Heart right ventricle (tissue), 16 donors: ENCODE data around the gene MRPS26. TPM values are rescaled to one million over a fixed set of nuclear protein-coding genes. Genes with fewer than 3 reads are reported as not detected.
A peak's percentile ranks its signal among the peaks of the same experiment; 100 is the strongest.
"Not testable (repeated sequence)": the region's sequence is repeated elsewhere in the genome, so short reads cannot be mapped to it uniquely, and the experiment has no call there.

Experiments
- ATAC-seq, 8 donors: fragments of 200-7000 bp; cut with Tn5 transposase; one replicate each; pipeline ENCODE4 v1.9.1; 2020; ENCODE audit warnings: mild to moderate bottlenecking in 8 of 8, moderate library complexity in 8 of 8, moderate number of reproducible peaks in 1 of 8
- DNase-seq, 2 donors: peaks; one replicate each; pipeline ENCODE4 v3.0.0-alpha.2; 2020
- H3K27ac ChIP-seq, 10 donors: fragments of 200-600 bp; sonication (generic) in 2 of 10; one replicate each; pipeline versions ENCODE4 v1.5.0 to v1.8.0; 2020 to 2022; ENCODE audit warnings: mild to moderate bottlenecking in 3 of 10
- H3K27me3 ChIP-seq, 7 donors: fragments of 200-600 bp; one replicate each; pipeline ENCODE4 v1.8.0; 2021 to 2022; ENCODE audit warnings: mild to moderate bottlenecking in 2 of 7
- H3K36me3 ChIP-seq, 9 donors: fragments of 200-600 bp; sonication (generic) in 1 of 9; one replicate each; pipeline versions ENCODE4 v1.5.0 to v1.8.0; 2020 to 2022; ENCODE audit warnings: mild to moderate bottlenecking in 2 of 9
- H3K4me1 ChIP-seq, 9 donors: fragments of 200-600 bp; sonication (generic) in 1 of 9; one replicate each; pipeline versions ENCODE4 v1.5.0 to v1.8.0; 2020 to 2022; ENCODE audit warnings: mild to moderate bottlenecking in 4 of 9
- H3K4me3 ChIP-seq, 10 donors: fragments of 200-600 bp; sonication (generic) in 2 of 10; one replicate each; pipeline versions ENCODE4 v1.5.0 to v1.8.0; 2020 to 2022; ENCODE audit warnings: mild to moderate bottlenecking in 7 of 10, moderate library complexity in 2 of 10
- H3K9me3 ChIP-seq, 11 donors: fragments of 200-600 bp in 10 of 11; sonication (generic) in 2 of 11; one replicate each; pipeline versions ENCODE4 v1.5.0 to v1.8.0; 2013 to 2022; ENCODE audit warnings: mild to moderate bottlenecking in 2 of 11, control low read depth in 1 of 11, moderate library complexity in 1 of 11
- CTCF ChIP-seq, 9 donors: fragments of 200-600 bp; sonication (generic) in 2 of 9; IDR thresholded peaks; one replicate each; pipeline versions ENCODE4 v1.5.0 to v1.8.0; 2021 to 2022; ENCODE audit warnings: antibody characterized with exemption in 9 of 9, mild to moderate bottlenecking in 5 of 9, moderate library complexity in 1 of 9
- WGBS, 2 donors: extraction: QIAGEN DNeasy Blood & Tissue Kit; methylation state at CpG; one replicate each; pipeline ENCODE4 v1.1.7; 2013; ENCODE audit warnings: inconsistent platforms in 1 of 2; 5-methylcytosine and 5-hydroxymethylcytosine counted together
- intact Hi-C, 10 donors: fragments of 100-400 bp; cut with DNase I; formaldehyde crosslinking; loops; one replicate each; pipeline versions ENCODE4 v1.11.1 to v1.14.2; 2022
- polyA plus RNA-seq, 2 donors: library from polyadenylated mRNA; stranded (reverse); fragments of 200-250 nt; gene quantifications; one replicate each; pipeline ENCODE4 v1.2.3, GENCODE V29; 2013
- total RNA-seq, 10 donors: library from RNA; stranded (reverse); fragmentation: NEBNext Ultra II Directional in 3 of 10; extraction: Animal tissue kit (Norgen Biotek cat#: 25700) in 3 of 10; gene quantifications; one replicate each; pipeline versions ENCODE4 v1.2.1 to v1.2.4, GENCODE V29; 2021 to 2023
- donor health status: Arrhythmogenic right ventricular cardiomyopathy.
- donor health status: ischemic (EF 13 %, LVEDD 7.1; RV severe dilation, severe dysfunction).
- donor health status: healthy with polysubstance abuse.
- donor health status: DM: no; HTN: yes; CAD: no.
- donor health status: DM: no; HTN: no; CAD: no.
- donor health status: ischemic (EF 25% LVEDD 6.9; RV normal size, moderate dysfunction).
- donor health status: ischemic (EF 25% LVEDD 5.7; RV mildly dilated, moderate dysfunction).
- donor health status: healthy.
- donor health status: DM: yes; HTN: yes; CAD: no.
- donor health status: Ischemic cardiomyopathy.
- donor health status: ischemic (EF 35%, LVEDD 5.7; RV mildly dilated, moderate dysfunction).
- donor health status: nonischemic (EF 11% LVEDD 7.7; RV severe dilation, severe dysfunction).
- donor health status: DM: yes; HTN: yes; CAD: no.
- donor health status: PGD.
- donor health status: ischemic (EF 29% LVEDD 5.4; RV normal size, mild dysfunction).
- donor health status: nonischemic (EF 23%, LVEDD 6.1; RV moderate dilation, normal function).

The MRPS26 gene
- total and polyA plus RNA-seq, 12 donors = 39.1 to 119 (median 52.4) TPM

- intact Hi-C loops = no loop called here
- Histone ChIP-seq H3K9me3 (no peaks in the 10 kb centered on the region), H3K4me1 (peaks cover 0 to 18% (median 10%) of the 10 kb centered on the region in 9 donors), H3K27ac (peak overlapping the region in 1 of 10 donors; percentile 56), H3K27me3 (peaks cover 0 to 40% (median 23%) of the 10 kb centered on the region in 7 donors), H3K36me3 (no peaks in the 10 kb centered on the region), H3K4me3 (peak overlapping the region in 9 of 10 donors; percentile 48 to 71 (median 60))
- 75 to 80% methylated on average over 16 of the region's 16 CpGs for WGBS, 2 donors
- DNase-seq = no peak
- no peak for TF ChIP-seq CTCF (IDR thresholded peaks at IDR 0.05)
- ATAC-seq = no peak
Observed at GRCh38 chr20:3071266-3071609, 25.4 kb downstream of the MRPS26 start.

GRCh38 chr20:3071610-3072529 lies 26.0 kb downstream of the MRPS26 start, which contains the start of gene OXT:
Gene OXT (plus strand): TSS chr20:3071620. CDS start chr20:3071656, 36 bp downstream.
- H3K27ac ChIP-seq = peak within 1 kb of the TSS in 4 of 10 donors; percentile 9 to 66 (median 42)
- intact Hi-C loops = no loop called here

GRCh38 chr20:3072530-3073250 lies 26.8 kb downstream of the MRPS26 start:
- no peak for TF ChIP-seq CTCF (IDR thresholded peaks at IDR 0.05)
- Histone ChIP-seq H3K9me3 (no peaks in the 10 kb centered on the region), H3K27ac (no peak overlapping the region), H3K27me3 (peaks cover 0 to 40% (median 23%) of the 10 kb centered on the region in 7 donors), H3K4me1 (peaks cover 0 to 21% (median 10%) of the 10 kb centered on the region in 9 donors), H3K4me3 (peak overlapping the region; percentile 35 to 71 (median 60)), H3K36me3 (no peaks in the 10 kb centered on the region)
- WGBS, 2 donors = 65 to 72% methylated on average over 20 to 22 of the region's 22 CpGs
- DNase-seq (no peak), ATAC-seq (peak in 2 of 8 donors; percentile 16 to 18)
- intact Hi-C loops = no loop called here

More at GRCh38 chr20:3071610-3072529, 26.0 kb downstream of the MRPS26 start, which contains the start of gene OXT:
- WGBS, 2 donors = 7 to 9% methylated on average over 94 to 95 of the region's 95 CpGs
- no peak for TF ChIP-seq CTCF (IDR thresholded peaks at IDR 0.05)
- peak; percentile 53 to 87 (median 74) for ATAC-seq
- Histone ChIP-seq H3K4me3 (peak within 1 kb of the TSS; percentile 35 to 71 (median 60)), H3K9me3 (no peaks in the 10 kb centered on the region), H3K4me1 (peaks cover 0 to 18% (median 10%) of the 10 kb centered on the region in 9 donors), H3K36me3 (no peaks in the 10 kb centered on the region), H3K27me3 (peaks cover 0 to 40% (median 23%) of the 10 kb centered on the region in 7 donors)
- DNase-seq = peak; percentile 33 to 62

- DNase-seq, H3K4me3 ChIP-seq, H3K36me3 ChIP-seq, ATAC-seq, intact Hi-C loops, H3K9me3 ChIP-seq, H3K27ac ChIP-seq: not testable (repeated sequence)
- Histone ChIP-seq H3K4me1 (peaks cover 0 to 21% (median 10%) of the 10 kb centered on the region in 9 donors), H3K27me3 (peaks cover 0 to 40% (median 23%) of the 10 kb centered on the region in 7 donors)
- 95 to 96% methylated on average over 8 of the region's 8 CpGs for WGBS, 2 donors
Observed at GRCh38 chr20:3073251-3073643, 27.4 kb downstream of the MRPS26 start.
